Left ventricle myocardium inferior (tissue), 1 donor: ENCODE measurements around the gene EPHB2. TPM values are rescaled to one million over a fixed set of nuclear protein-coding genes. Genes with fewer than 3 reads are reported as not detected.
A peak's percentile ranks its signal among the peaks of the same experiment; 100 is the strongest.

Experiments
- DNase-seq: peaks from one replicate; pipeline ENCODE4 v3.0.0-alpha.2; 2020
- H3K27ac ChIP-seq: fragments of 200-600 bp; replicated peaks from 2 replicates; pipeline ENCODE4 v1.8.0; 2021
- H3K27me3 ChIP-seq: fragments of 200-600 bp; 2 replicates; pipeline ENCODE4 v1.8.0; 2021; ENCODE audit warnings: low read depth
- H3K36me3 ChIP-seq: fragments of 200-600 bp; 2 replicates; pipeline ENCODE4 v1.8.0; 2021
- H3K4me1 ChIP-seq: fragments of 200-600 bp; 2 replicates; pipeline ENCODE4 v1.8.0; 2021
- H3K4me3 ChIP-seq: fragments of 200-600 bp; 2 replicates; pipeline ENCODE4 v1.8.0; 2021; ENCODE audit warnings: mild to moderate bottlenecking, moderate library complexity
- H3K9me3 ChIP-seq: fragments of 200-600 bp; replicated peaks from 2 replicates; pipeline ENCODE4 v1.8.0; 2021
- intact Hi-C: fragments of 100-400 bp; cut with micrococcal nuclease; formaldehyde crosslinking; loops from one replicate; pipeline ENCODE4 v1.11.0; 2022
- total RNA-seq: library from RNA; stranded (reverse); fragmentation: NEBNext Ultra II Directional; extraction: Animal tissue kit (Norgen Biotek cat#: 25700); gene quantifications from one replicate; pipeline ENCODE4 v1.2.1, GENCODE V29; 2021
- TF ChIP-seq, protein P1 (sequence below): fragments of 200-600 bp; IDR thresholded peaks from 2 replicates; pipeline ENCODE4 v1.8.0; 2021; ENCODE audit warnings: antibody characterized with exemption, mild to moderate bottlenecking, borderline replicate concordance
- donor health status: DM: no; HTN: yes; CAD: no; lungs with severe emphysema.

The EPHB2 gene
- total RNA-seq, 1 donor from 2014 or later, result 2.0 TPM

DNA sequence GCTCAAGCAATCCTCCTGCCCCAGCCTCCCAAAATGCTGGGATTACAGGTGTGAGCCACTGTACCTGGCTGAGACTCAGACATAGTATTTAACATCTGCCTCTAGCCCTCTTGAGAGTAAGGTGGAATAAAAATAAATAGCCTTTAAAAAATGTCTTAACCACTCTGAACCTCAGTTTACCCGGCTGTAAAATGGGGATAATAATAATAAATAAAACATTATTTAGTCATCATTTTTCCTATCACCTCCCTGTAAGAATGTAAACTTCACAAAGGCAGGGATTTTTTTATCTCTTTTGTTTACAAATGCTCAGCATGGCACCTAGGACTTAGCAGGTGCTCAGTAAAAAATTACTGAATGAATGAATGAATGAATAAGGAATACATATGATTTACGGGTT is 17.2 kb downstream of the EPHB2 start:
- Histone ChIP-seq H3K36me3 (no peaks in the 10 kb centered on the region), H3K4me3 (no peak overlapping the region), H3K27ac (no peak overlapping the region), H3K27me3 (peaks cover 45% of the 10 kb centered on the region), H3K9me3 (no peaks in the 10 kb centered on the region), H3K4me1 (no peaks in the 10 kb centered on the region)
- TF ChIP-seq, protein P1, sequence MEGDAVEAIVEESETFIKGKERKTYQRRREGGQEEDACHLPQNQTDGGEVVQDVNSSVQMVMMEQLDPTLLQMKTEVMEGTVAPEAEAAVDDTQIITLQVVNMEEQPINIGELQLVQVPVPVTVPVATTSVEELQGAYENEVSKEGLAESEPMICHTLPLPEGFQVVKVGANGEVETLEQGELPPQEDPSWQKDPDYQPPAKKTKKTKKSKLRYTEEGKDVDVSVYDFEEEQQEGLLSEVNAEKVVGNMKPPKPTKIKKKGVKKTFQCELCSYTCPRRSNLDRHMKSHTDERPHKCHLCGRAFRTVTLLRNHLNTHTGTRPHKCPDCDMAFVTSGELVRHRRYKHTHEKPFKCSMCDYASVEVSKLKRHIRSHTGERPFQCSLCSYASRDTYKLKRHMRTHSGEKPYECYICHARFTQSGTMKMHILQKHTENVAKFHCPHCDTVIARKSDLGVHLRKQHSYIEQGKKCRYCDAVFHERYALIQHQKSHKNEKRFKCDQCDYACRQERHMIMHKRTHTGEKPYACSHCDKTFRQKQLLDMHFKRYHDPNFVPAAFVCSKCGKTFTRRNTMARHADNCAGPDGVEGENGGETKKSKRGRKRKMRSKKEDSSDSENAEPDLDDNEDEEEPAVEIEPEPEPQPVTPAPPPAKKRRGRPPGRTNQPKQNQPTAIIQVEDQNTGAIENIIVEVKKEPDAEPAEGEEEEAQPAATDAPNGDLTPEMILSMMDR, result no peak
- DNase-seq, result no peak
- intact Hi-C loops, result no loop called here

DNA sequence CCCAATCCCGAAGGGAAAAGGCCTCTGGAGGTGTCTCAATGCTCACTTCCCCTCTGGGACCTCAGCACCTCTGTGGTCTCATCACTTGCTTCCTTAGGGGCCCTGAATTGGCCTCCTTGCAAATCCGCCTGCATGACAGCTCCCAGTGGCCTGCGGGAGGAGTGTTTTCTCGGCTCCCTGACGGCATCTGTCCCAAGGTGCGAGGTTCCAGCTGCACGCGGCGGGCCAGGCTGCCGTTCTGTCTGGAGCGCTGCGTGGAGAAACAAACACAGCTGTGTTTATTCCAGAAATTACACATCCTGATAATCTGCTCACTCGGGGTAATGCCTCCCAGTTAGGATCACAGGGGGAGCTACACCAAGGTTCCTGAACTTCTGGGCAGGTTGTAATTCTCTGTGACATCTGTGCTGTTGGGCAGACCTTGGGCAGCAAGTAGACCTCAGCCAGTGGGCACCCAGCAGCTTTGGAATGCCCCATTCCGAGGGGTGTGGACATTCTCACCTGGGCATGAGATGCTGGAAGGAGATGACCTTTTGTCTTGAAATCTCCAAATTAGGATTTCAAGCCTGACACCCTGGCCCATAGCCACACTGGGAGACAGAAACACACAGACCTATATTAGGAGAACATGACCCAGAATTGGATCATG is 18.2 kb downstream of the EPHB2 start:
- H3K27ac ChIP-seq, result no peak overlapping the region

DNA sequence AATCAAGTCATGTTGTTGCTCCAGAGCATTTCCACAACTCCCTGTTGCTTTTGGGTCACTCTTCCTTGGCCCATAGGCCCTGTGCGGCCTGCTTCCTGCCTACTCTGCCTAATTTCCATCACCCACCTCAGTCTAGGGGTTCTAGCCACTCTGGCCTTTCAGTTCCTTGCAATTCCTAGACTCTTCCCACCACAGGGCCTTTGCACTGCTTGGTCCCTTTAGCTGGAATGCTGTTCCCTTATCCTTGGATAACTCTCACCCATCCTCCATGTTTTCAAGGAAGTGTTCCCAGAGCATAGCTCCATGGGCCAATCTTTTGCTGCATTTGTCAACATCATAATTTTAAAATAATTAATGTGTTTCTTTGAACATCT is 18.7 kb downstream of the EPHB2 start:
- no peaks in the 10 kb centered on the region for H3K36me3 ChIP-seq
- DNase-seq, result no peak
- peaks cover 31% of the 10 kb centered on the region for H3K27me3 ChIP-seq
- H3K27ac ChIP-seq, result no peak overlapping the region
- H3K9me3 ChIP-seq, result no peaks in the 10 kb centered on the region
- no peaks in the 10 kb centered on the region for H3K4me1 ChIP-seq
- intact Hi-C loops, result no loop called here
- no peak overlapping the region for H3K4me3 ChIP-seq
- TF ChIP-seq, protein P1, result no peak

More for the DNA sequence above, 18.2 kb downstream of the EPHB2 start:
- H3K9me3 ChIP-seq, result no peaks in the 10 kb centered on the region
- TF ChIP-seq, protein P1, result no peak
- no peaks in the 10 kb centered on the region for H3K4me1 ChIP-seq
- no peaks in the 10 kb centered on the region for H3K36me3 ChIP-seq
- no peak for DNase-seq
- peaks cover 36% of the 10 kb centered on the region for H3K27me3 ChIP-seq
- intact Hi-C loops, result no loop called here
- H3K4me3 ChIP-seq, result no peak overlapping the region

DNA sequence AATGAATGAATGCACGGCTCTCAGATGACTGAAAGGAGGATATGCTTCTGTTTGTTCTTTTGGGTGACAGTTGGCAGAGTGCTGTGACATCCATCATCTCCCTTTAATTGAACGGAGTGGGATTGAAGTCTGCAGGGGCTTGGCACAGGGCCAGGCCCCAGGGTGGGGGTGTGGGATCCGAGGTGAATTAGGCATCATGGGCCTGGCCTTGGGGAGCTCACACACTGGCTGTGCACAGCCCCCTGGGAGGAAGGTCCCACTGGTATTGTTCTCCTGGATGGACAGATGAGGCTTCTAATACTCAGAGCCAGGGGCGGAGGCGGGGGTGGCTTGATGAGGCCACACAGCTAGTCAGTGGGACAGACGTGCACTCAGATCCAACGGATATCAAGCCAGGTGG is 19.3 kb downstream of the EPHB2 start:
- no peak overlapping the region for H3K27ac ChIP-seq
- DNase-seq, result no peak
- H3K4me1 ChIP-seq, result no peaks in the 10 kb centered on the region
- peaks cover 27% of the 10 kb centered on the region for H3K27me3 ChIP-seq
- H3K4me3 ChIP-seq, result no peak overlapping the region
- intact Hi-C loops, result no loop called here
- no peaks in the 10 kb centered on the region for H3K9me3 ChIP-seq
- no peaks in the 10 kb centered on the region for H3K36me3 ChIP-seq
- TF ChIP-seq, protein P1, result no peak

DNA sequence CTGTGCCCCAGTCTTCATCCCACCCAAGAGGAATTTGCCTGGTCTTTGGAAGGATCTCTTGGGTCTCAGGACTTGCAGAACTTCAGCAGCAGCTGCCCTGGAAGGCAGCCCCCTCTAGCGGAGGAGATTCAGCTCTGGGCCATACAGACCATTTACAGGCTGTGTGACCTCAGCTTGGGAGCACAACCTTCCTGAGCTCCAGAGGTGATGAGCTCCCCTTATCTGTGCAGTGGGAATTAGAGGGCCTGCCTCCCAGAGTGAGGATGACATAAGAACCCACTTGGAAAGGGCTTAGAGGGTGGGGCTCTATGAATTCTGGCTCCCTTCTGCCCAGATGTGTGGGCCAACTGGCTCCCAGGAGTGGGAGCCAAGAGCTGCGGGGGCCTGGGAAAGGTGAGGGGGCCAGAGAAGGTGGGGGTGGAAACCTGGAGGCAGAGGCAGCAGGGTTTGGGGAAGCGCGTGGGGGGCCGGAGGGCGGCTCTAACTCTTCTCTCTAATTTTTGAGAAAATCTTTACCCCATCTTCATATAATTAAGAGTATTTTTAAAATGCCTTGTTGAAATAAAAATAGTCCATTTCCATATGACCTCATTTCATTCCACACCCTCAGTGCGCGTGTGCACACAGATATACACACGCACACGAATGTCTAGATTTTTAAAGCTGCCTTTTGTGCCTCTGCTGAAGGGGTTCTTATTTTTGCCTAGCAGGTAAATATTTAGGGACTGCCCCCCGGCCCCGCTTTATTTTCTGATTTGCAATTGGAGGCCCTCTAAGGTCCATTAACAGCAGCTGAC is 21.5 kb downstream of the EPHB2 start:
- DNase-seq, result no peak
- Histone ChIP-seq H3K27ac (no peak overlapping the region), H3K4me3 (no peak overlapping the region), H3K9me3 (no peaks in the 10 kb centered on the region), H3K27me3 (peaks cover 14% of the 10 kb centered on the region), H3K4me1 (no peaks in the 10 kb centered on the region), H3K36me3 (no peaks in the 10 kb centered on the region)
- TF ChIP-seq, protein P1, result peak; percentile 39
- intact Hi-C loops, result no loop called here
